ENCODE data around the gene ARPP21.

- TF ChIP-seq GFI1B (tag by site-specific recombination; IDR thresholded peaks at IDR 0.05) (no peak), ZNF37A (tag by site-specific recombination; IDR thresholded peaks at IDR 0.05) (no peak), ZNF610 (tag by site-specific recombination; IDR thresholded peaks at IDR 0.05; ENCODE audit: borderline replicate concordance) (no peak), SETDB1 (IDR thresholded peaks at IDR 0.05; ENCODE audit: insufficient read length, low read length) (no peak)
These were observed 8.1 kb downstream of the ARPP21 start for GRCh38 chr3:35647461-35647860.
